HT1080 (cell line): ENCODE measurements around the gene RHBDF1. TPM values are rescaled to one million over a fixed set of nuclear protein-coding genes. Genes with fewer than 3 reads are reported as not detected.

Experiments
- DNase-seq: peaks from one replicate; pipeline ENCODE4 v3.0.0-alpha.2; 2015; ENCODE audit warnings: low read depth
- polyA plus RNA-seq, 2 experiments: library from polyadenylated mRNA; depleted of rRNA; stranded (reverse); fragments of >200 nt; gene quantifications; 2 replicates each; pipeline ENCODE4 v1.2.3, GENCODE V29; 2015
- total RNA-seq: library from RNA; depleted of rRNA; stranded (reverse); fragments of >200 nt; shearing (Covaris generic); gene quantifications from 2 replicates; pipeline ENCODE4 v1.2.3, GENCODE V29; 2014; rRNA removed

RHBDF1 gene, protein sequence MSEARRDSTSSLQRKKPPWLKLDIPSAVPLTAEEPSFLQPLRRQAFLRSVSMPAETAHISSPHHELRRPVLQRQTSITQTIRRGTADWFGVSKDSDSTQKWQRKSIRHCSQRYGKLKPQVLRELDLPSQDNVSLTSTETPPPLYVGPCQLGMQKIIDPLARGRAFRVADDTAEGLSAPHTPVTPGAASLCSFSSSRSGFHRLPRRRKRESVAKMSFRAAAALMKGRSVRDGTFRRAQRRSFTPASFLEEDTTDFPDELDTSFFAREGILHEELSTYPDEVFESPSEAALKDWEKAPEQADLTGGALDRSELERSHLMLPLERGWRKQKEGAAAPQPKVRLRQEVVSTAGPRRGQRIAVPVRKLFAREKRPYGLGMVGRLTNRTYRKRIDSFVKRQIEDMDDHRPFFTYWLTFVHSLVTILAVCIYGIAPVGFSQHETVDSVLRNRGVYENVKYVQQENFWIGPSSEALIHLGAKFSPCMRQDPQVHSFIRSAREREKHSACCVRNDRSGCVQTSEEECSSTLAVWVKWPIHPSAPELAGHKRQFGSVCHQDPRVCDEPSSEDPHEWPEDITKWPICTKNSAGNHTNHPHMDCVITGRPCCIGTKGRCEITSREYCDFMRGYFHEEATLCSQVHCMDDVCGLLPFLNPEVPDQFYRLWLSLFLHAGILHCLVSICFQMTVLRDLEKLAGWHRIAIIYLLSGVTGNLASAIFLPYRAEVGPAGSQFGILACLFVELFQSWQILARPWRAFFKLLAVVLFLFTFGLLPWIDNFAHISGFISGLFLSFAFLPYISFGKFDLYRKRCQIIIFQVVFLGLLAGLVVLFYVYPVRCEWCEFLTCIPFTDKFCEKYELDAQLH
- total RNA-seq, result 18.0 and 21.4 TPM in 2 replicates
- polyA plus RNA-seq (2015; cell fraction: cytosol; rRNA removed), result 23.2 and 27.8 TPM in 2 replicates
- polyA plus RNA-seq (2015; cell fraction: nucleus; rRNA removed), result 138 and 147 TPM in 2 replicates

DNA sequence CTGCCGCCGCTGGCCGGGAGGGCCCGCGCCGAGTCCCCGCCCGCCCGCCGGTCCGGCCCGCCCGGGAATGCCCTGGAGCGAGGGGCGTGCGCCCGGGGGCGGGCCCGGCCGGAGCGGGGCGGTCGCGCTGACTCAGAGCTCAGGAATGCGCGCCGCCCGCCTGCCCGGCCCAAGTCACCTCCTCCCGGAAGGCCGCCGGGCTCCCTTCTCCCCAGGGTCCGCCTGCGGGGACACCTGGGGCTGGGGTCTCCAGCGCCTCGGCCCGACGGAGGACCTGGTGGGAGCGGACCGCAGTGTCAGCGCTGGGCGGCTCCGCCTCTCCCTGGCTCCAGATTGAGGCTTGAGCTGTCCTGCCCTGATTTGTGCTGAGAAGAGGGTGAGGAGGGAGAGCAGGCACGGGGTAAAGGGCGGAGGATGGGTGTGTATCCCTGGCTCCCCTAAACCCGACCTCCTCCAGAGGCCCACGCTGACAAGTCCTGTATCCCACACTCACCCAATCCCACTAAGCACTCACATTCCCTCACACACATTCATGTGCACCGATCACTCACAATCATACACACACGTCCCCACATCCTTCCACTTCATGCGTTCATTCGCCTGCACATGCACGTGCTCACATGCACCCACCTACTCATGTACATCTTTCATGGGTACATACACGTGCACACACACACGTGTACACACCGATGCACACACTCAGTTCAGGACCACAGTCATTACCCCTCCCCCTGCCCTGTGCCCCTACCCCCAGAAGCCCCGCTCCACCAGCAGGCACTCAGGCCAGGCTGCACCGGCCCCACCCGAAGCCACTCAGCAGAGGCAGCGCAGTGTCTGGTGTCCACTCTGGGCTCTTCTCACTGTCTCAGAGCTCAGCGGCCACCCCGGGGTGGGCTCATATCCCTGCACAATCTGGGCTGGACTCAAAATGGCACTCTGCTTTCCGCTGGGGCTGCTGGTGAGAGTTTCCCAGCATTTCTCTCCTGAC lies at the start of gene RHBDF1:
TSS of gene RHBDF1 (minus strand) at position 71 of the 988 bp plus-strand sequence. CDS start 7,616 bp downstream, outside the sequence.
- DNase-seq, result peak; percentile 66

- DNase-seq, result no peak
Measured at GRCh38 chr16:120756-121155, 48.3 kb upstream of the RHBDF1 start.

DNA sequence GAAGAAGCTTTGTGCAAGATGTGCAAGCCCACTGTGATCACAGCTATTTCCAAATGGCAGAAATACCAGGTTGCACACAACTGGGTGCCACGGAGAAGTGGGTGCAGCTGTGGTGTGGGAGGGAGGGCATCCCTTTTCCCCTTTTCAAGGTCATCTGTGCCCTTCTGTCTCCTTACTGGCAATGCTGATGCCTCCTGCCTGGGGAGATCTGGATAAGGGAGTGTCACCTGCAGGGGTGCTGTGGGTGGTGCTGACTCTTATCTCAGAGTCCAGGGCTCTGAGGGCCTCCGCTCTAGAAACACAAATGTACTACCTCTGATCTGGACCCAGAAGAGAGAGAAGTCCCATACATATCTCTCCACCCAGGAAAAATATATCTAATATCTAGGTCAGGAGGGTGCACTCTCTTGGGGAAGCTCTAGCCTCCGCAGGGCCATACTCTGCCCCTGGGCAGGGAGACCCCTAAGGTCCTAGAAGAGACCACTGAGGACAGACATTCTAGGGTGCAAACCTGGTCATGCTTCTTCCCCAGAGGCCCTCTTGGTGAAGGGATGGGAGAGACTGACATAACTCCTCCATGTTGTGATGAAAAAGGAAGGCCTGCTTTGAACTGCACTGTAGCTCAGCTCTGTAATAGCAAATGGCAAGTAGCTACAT lies 47.5 kb upstream of the RHBDF1 start:
- no peak for DNase-seq

GRCh38 chr16:119295-119694 lies 46.9 kb upstream of the RHBDF1 start:
- DNase-seq, result no peak

DNA sequence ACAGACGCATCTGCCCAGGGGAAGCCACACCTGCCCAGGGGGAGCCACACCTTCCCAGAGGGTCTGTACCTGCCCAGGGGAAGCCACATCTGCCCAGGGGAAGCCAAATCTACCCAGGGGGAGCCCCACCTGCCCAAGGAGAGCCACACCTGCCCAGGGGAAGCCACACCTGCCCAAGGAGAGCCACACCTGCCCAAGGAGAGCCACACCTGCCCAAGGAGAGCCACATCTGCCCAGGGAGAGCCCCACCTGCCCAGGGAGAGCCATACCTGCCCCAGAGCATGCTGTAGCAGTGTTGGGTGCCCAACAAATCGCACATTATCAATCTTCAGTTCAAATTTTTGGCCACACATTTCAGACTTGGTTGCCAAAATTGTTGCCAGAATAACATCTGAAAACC lies 46.4 kb upstream of the RHBDF1 start:
- DNase-seq, result no peak

DNA sequence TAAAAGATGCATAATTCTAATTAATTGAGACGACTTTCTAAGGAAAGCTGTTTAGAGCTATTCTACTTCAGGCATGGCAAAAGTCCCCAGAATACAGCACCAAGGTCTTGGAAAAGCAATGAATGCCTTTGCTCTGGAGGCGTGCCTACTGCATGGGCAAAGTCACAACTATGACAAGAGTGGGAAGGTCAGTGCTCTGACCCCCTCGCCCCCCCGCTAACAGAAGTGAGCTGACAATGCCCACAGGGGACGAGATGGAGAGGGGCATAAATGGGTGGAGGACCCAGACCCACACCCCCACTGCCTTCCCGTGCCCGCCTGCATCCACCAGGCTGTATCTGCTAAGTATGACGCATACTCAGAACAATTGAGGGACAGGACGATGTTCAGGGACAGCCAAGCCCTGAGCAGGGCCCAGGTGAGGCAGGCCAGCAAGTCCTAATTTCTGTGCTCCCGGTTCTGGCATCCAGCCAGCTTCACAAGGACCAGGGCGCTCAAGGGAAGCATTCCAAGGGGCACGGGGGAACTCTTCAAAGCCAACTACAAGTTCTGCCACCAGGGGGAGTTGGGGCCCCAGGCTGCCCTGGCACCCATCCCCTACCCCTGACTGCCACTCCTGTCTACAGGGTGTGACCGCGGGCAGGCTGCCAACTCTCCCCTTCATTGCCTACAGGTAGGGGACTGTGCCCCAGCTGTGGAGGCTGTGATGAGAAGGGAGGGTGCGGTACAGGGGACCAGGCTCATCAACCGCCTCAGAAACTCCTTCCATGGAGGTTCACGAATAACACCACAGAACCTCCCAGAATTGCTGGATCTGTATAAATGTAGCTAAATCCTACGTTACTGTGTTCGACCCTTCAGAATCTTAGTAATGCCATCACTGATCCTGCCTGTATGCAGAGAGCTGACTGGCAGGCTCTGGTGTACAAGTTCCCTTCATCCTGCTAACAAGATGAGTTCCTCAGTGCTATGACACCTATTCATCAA lies 45.2 kb upstream of the RHBDF1 start:
- peak; percentile 42 for DNase-seq

- DNase-seq, result no peak
Measured at GRCh38 chr16:116015-116414, 43.6 kb upstream of the RHBDF1 start.

- no peak for DNase-seq
Measured at GRCh38 chr16:114327-114726, 41.9 kb upstream of the RHBDF1 start.

DNA sequence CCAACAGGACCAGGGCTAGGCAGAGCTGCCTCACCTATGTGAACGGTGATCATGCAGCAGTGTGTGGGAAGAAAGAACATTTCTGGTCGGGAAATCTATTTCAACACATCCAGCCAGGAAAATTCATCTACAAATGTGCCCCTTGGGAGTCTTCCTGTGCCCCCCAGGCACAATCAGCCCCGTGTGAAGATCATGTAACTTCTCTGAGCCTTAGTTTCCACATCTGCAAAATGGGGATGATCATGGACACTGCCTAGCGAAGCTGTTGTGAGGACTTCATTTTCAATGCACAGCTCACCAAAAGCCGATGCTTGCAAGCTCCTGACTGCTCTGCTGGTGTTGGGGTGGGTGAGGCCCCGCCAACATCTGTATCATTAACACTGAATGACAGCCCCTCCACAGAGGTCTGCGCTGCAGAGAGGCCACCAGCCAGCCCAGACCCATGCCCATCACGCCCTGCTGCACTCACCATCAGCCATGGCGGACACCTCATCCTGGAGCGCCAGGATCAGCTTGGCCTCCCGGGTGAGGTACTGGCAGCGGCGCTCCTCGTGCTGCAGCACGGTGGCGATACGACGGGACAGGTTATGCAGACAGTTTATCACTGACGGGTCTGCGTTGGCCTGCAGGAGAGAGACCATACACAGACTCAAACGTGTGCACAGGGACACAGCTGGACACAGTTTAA lies 39.9 kb upstream of the RHBDF1 start:
- no peak for DNase-seq

GRCh38 chr16:106623-107324 lies 34.3 kb upstream of the RHBDF1 start:
- DNase-seq, result peak; percentile 72

GRCh38 chr16:105521-105920 lies 33.1 kb upstream of the RHBDF1 start:
- DNase-seq, result no peak

- DNase-seq, result no peak
Measured at GRCh38 chr16:104928-105327, 32.5 kb upstream of the RHBDF1 start.

DNA sequence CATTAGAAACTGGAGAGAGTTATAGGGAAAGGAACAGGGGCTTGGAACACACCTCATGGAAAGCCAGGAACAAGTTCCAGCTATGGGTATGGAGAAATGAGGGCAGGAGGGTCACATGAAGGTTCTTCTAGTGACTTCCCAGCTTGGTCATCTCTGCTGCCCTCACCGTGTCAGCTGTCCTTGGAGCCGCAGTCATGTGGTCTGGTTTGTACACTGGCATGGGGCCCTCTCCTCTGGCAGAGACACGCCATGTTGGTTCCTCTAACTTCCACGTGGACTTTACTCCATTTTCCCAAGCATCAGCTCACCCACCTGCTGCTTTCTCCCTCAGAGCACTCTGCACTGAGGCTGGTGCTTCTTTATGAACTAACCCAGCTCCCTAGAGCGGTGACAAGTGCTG lies 31.9 kb upstream of the RHBDF1 start:
- DNase-seq, result no peak

DNA sequence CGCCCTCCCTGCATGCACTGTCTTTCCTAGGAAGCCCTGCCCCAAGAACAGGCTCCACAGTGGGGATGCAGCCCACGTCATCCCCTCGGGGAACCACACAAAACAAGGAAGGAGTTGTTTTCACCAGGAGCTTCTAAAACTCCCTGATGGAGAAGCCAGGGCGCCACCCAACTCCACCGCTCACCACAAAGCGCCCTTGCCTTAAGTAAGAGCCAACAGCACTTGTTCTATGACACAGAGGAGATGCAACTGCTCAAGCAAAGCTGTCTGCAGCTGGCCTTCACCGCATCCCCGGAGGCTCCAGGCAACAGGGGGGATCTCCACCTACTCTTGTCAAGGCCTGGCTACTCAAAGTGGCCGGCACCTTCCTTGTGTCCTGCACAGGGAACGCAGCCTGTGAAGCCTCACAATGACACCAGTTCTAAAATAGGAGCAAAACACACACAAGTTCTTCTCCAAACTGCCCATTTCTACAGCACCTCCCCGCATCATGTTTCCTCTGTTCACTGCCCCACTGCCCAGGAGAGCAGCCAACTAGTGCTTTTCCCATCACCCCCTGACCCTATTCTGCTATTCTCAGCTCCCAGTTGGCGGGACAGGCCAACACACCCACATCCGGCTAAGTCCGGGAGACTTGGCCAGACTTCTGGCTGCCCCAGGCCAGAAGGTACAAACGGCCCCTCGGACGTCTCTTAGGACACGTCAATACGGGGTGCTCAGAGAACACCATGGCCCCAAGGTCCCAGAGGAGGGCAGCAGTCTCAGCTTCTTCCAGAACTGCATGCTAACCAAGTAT lies 29.8 kb upstream of the RHBDF1 start:
- DNase-seq, result no peak

GRCh38 chr16:101586-101985 lies 29.2 kb upstream of the RHBDF1 start:
- DNase-seq, result no peak

DNA sequence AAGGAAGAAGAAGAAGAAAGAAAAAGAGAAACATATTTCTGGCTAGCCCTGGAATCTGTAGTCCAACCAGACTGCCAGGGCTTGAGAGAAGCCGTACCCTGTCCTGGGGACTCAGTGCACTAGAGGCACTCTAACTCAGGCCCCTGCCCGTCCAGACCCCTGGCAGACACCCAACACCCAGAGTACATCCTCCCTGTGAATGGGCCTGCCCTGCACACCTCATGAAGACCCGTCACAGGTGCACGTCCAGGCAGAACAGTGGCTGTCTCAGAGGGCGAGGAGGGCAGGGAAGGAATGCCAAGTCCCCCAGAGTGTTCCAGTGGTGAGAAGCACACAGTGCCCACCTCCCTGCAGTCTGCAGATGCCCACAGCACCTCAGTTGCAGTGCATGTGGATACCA lies 28.6 kb upstream of the RHBDF1 start:
- DNase-seq, result no peak

DNA sequence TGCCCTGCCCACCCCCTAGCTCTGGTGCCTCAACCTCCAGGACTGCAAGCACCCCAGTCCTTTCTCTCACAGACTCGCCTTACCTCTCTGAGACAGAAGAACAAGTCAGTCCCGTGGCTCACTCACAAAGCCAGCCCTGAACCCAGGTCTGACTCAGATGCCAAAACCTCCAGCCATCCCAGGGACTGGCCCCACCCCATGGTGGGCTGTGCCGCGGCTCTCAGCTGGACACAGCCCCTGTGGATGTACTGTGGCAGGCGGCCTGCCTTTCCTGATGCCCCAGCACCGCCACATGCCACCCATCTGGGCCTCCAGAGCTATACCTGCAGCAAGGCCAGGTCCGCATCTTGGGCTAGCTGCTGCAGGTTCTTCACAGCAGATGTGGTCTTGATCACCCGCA lies 25.4 kb upstream of the RHBDF1 start:
- peak; percentile 63 for DNase-seq
